Measurements from ENCODE around the gene BRCC3. TPM values are rescaled to one million over a fixed set of nuclear protein-coding genes. Genes with fewer than 3 reads are reported as not detected.

BRCC3 gene
- 10 to 100 TPM; 14.3 to 29.8 (median 24.1) TPM for polyA plus RNA-seq
- long read RNA-seq, donor 1, transcript BRCC3-208 (10 exons, 2,694 nt), result major isoform, 10 of 12 reads
- long read RNA-seq, donor 1, partial matches to known transcripts, result 0 of 12 reads
- long read RNA-seq, donor 1, other reads (novel, unspliced or antisense), result 0 of 12 reads
- long read RNA-seq, donor 2, partial matches to known transcripts, result 0 of 2 reads
- long read RNA-seq, donor 2, other reads (novel, unspliced or antisense), result 0 of 2 reads
- long read RNA-seq, donor 3, partial matches to known transcripts, result 0 of 4 reads
- long read RNA-seq, donor 3, other reads (novel, unspliced or antisense), result 0 of 4 reads
- long read RNA-seq, donor 4, result 0 reads
- long read RNA-seq, donor 5, partial matches to known transcripts, result 5 of 6 reads
- long read RNA-seq, donor 5, other reads (novel, unspliced or antisense), result 0 of 6 reads
- long read RNA-seq, donor 6, transcript BRCC3-208 (10 exons, 2,694 nt), result major isoform, 5 of 5 reads
- long read RNA-seq, donor 6, partial matches to known transcripts, result 0 of 5 reads
- long read RNA-seq, donor 6, other reads (novel, unspliced or antisense), result 0 of 5 reads
- long read RNA-seq, donor 7, transcript BRCC3-208 (10 exons, 2,694 nt), result major isoform, 7 of 7 reads
- long read RNA-seq, donor 7, partial matches to known transcripts, result 0 of 7 reads
- long read RNA-seq, donor 7, other reads (novel, unspliced or antisense), result 0 of 7 reads
- long read RNA-seq, donor 8, result 0 reads
- long read RNA-seq, donor 9, partial matches to known transcripts, result 0 of 2 reads
- long read RNA-seq, donor 9, other reads (novel, unspliced or antisense), result 0 of 2 reads
- long read RNA-seq, donor 10, transcript BRCC3-208 (10 exons, 2,694 nt), result major isoform, 7 of 7 reads
- long read RNA-seq, donor 10, partial matches to known transcripts, result 0 of 7 reads
- long read RNA-seq, donor 10, other reads (novel, unspliced or antisense), result 0 of 7 reads

DNA sequence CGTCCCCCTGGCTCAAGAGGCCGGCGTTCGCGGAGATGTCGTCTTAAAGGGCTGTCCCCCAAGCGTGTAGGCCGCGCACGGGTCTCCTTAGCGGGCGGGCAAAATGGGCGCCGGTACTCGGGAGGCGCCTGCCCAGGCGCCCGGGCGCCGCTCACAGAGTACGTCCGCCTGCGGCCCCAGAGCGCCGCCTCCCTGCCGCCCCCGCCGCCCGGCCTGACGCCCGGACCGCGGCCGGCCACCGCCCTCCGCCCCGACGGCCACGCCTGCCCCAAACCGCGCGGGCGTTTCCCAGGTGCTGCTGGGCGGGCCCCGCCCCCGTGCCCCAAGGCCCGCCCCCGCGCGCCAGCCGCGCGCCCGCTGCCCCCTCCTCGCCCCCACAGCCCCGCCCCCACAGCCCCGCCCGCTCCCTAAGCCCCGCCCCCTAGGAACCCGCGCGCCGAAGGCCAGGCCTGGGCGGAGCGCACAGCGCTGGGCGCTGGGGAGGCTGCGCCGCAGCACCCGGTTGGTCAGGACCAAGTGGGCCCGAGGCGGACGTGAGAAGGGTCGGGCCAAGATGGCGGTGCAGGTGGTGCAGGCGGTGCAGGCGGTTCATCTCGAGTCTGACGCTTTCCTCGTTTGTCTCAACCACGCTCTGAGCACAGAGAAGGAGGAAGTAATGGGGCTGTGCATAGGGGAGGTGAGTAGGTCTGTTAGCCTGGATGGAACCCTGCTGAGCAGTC, at the start of gene BRCC3, which contains the start of the genes CMC4 and MTCP1:
Gene BRCC3 (plus strand): TSS at position 534 of the 719 bp plus-strand sequence. CDS start 20 bp downstream, at position 554.
Gene CMC4 (minus strand): TSS at position 162 of the 719 bp plus-strand sequence. CDS start 7,113 bp downstream, outside the sequence.
Gene MTCP1 (minus strand): TSS at position 162 of the 719 bp plus-strand sequence. CDS start 5,126 bp downstream, outside the sequence.
- DNase-seq (peak; percentile 78 to 88), FAIRE-seq (no peak)
- H3K4me1 ChIP-seq (ENCODE audit: control insufficient read depth in 3 of 3, insufficient read depth in 2 of 3, low read depth in 1 of 3, low read length in 2 of 3), result no peaks in the 10 kb centered on the region
- H3K27ac ChIP-seq (ENCODE audit: low read depth in 1 of 3, low read length in 2 of 3), result peak within 1 kb of the TSS; percentile 74 to 94 (median 84)
- no peaks in the 10 kb centered on the region for H3K9me3 ChIP-seq (ENCODE audit: control insufficient read depth in 2 of 2, insufficient read depth in 1 of 2, low read depth in 1 of 2, low read length in 1 of 2)
- H3K27me3 ChIP-seq (ENCODE audit: control insufficient read depth in 3 of 3, insufficient read depth in 3 of 3, low read length in 3 of 3), result no peaks in the 10 kb centered on the region
- H3K36me3 ChIP-seq (ENCODE audit: control insufficient read depth in 3 of 3, insufficient read depth in 2 of 3, low read depth in 1 of 3, low read length in 3 of 3), result peaks cover 0 to 2% (median 0%) of the 10 kb centered on the region in 3 donors
- peak within 1 kb of the TSS; percentile 60 to 87 (median 69) for H3K4me3 ChIP-seq (ENCODE audit: low read depth in 1 of 3, low read length in 3 of 3)
- WGBS, 3 donors, result 1 to 40% (median 10%) methylated on average over 33 to 79 of the region's 81 CpGs

DNA sequence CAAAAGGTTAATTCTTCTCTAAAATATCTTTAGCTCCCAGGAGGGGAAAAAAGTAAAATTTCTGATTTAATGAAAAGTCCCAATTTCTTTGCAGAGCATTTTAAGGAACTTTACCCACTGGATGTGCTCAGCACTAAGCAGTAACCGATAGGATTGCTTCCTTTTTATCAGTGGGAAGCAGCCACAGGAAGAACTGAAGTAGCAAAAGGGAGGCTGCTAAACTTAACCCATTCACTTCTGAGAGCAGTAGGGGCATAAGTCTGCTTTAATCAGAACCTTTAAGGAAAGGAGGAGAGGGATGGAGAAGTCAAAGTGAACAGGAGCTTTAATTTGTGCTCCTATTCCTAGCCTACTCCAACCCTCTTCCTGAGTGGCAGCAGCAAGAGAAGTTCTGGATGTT, 48.7 kb upstream of the BRCC3 start, which contains the start of gene F8:
Gene F8 (minus strand): TSS at position 139 of the 400 bp plus-strand sequence. CDS start 171 bp downstream, outside the sequence.
- FAIRE-seq (no peak), DNase-seq (no peak)
- WGBS, 3 donors, result 12 to 26% (median 14%) methylated on average over 1 of the region's 1 CpG
- Histone ChIP-seq H3K27me3 (ENCODE audit: control insufficient read depth in 3 of 3, insufficient read depth in 3 of 3, low read length in 3 of 3) (no peaks in the 10 kb centered on the region), H3K36me3 (ENCODE audit: control insufficient read depth in 3 of 3, insufficient read depth in 2 of 3, low read depth in 1 of 3, low read length in 3 of 3) (no peaks in the 10 kb centered on the region), H3K4me3 (ENCODE audit: low read depth in 1 of 3, low read length in 3 of 3) (no peak within 1 kb of the TSS), H3K4me1 (ENCODE audit: control insufficient read depth in 3 of 3, insufficient read depth in 2 of 3, low read depth in 1 of 3, low read length in 2 of 3) (no peaks in the 10 kb centered on the region), H3K9me3 (ENCODE audit: control insufficient read depth in 2 of 2, insufficient read depth in 1 of 2, low read depth in 1 of 2, low read length in 1 of 2) (no peaks in the 10 kb centered on the region), H3K27ac (ENCODE audit: low read depth in 1 of 3, low read length in 2 of 3) (no peak within 1 kb of the TSS)

DNA sequence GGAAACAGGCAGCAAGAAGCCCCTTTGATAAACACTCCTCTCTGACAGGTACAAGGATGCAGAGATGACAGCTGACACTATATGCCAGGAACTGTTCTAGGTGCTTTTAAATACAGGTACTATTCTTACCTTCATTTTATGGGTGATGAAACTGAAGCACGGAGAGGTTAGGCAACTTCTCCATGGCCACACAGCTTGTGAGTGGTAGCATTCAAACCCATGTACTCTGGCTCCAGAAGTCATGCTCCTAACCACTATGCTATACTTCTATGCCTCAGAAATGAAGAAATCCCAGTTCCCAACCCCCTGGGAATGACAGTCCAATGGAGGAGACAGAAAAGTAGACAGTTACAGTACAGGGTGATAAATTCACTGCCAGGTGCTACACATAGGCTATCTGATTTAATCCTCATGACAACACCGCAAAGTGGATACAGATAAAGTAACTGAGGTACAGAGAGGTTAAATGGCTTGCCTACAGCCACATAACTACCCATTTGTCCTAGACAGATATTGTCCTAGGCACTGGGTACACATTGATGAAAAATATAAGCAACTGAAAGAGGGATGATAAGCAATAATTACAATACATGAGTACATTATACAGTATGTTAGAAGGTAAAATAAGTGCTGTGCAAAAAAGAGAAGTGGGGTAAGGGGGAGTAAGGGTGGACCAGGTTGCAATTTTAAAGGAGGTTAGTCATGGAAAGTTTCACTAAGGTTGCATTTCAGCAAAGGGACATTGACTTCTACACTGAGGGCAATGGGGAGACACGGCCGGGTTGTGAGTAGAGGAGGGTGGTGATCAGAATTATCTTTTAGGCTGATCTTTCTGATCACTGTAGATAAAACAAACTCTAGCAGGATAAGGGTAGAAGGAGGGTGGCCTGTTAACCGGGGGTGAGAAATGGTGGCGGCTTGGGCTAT, 47.1 kb upstream of the BRCC3 start:
- Histone ChIP-seq H3K36me3 (ENCODE audit: control insufficient read depth in 3 of 3, insufficient read depth in 2 of 3, low read depth in 1 of 3, low read length in 3 of 3) (no peaks in the 10 kb centered on the region), H3K27ac (ENCODE audit: low read depth in 1 of 3, low read length in 2 of 3) (no peak overlapping the region), H3K9me3 (ENCODE audit: control insufficient read depth in 2 of 2, insufficient read depth in 1 of 2, low read depth in 1 of 2, low read length in 1 of 2) (no peaks in the 10 kb centered on the region), H3K4me3 (ENCODE audit: low read depth in 1 of 3, low read length in 3 of 3) (no peak overlapping the region), H3K4me1 (ENCODE audit: control insufficient read depth in 3 of 3, insufficient read depth in 2 of 3, low read depth in 1 of 3, low read length in 2 of 3) (peaks cover 0 to 4% (median 0%) of the 10 kb centered on the region in 3 donors), H3K27me3 (ENCODE audit: control insufficient read depth in 3 of 3, insufficient read depth in 3 of 3, low read length in 3 of 3) (no peaks in the 10 kb centered on the region)
- no peak for DNase-seq
- no peak for FAIRE-seq
- WGBS, 3 donors, result 73 to 83% (median 73%) methylated on average over 6 of the region's 6 CpGs

DNA sequence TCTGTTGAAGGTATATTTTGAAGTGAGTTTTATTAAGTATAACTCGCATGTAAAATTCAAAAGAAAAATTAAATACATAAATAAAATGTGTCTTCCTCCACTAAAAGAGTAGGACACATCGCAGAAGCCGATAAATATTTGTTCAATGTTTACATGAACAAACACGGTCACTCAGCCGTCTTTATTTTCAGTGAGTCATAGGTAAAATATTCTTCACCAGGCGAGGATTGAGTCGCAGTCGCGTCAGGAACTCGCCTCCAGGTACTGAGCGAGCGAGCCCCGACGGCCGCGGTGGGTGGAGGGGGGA, 44.9 kb upstream of the BRCC3 start:
- FAIRE-seq (no peak), DNase-seq (no peak)
- Histone ChIP-seq H3K27ac (ENCODE audit: low read depth in 1 of 3, low read length in 2 of 3) (peak overlapping the region in 2 of 3 donors; percentile 82 to 90), H3K36me3 (ENCODE audit: control insufficient read depth in 3 of 3, insufficient read depth in 2 of 3, low read depth in 1 of 3, low read length in 3 of 3) (no peaks in the 10 kb centered on the region), H3K9me3 (ENCODE audit: control insufficient read depth in 2 of 2, insufficient read depth in 1 of 2, low read depth in 1 of 2, low read length in 1 of 2) (no peaks in the 10 kb centered on the region), H3K4me3 (ENCODE audit: low read depth in 1 of 3, low read length in 3 of 3) (peak overlapping the region; percentile 7 to 55 (median 22)), H3K4me1 (ENCODE audit: control insufficient read depth in 3 of 3, insufficient read depth in 2 of 3, low read depth in 1 of 3, low read length in 2 of 3) (peaks cover 0 to 4% (median 0%) of the 10 kb centered on the region in 3 donors), H3K27me3 (ENCODE audit: control insufficient read depth in 3 of 3, insufficient read depth in 3 of 3, low read length in 3 of 3) (no peaks in the 10 kb centered on the region)
- 1 to 41% (median 8%) methylated on average over 16 of the region's 16 CpGs for whole genome bisulfite sequencing, 3 donors

DNA sequence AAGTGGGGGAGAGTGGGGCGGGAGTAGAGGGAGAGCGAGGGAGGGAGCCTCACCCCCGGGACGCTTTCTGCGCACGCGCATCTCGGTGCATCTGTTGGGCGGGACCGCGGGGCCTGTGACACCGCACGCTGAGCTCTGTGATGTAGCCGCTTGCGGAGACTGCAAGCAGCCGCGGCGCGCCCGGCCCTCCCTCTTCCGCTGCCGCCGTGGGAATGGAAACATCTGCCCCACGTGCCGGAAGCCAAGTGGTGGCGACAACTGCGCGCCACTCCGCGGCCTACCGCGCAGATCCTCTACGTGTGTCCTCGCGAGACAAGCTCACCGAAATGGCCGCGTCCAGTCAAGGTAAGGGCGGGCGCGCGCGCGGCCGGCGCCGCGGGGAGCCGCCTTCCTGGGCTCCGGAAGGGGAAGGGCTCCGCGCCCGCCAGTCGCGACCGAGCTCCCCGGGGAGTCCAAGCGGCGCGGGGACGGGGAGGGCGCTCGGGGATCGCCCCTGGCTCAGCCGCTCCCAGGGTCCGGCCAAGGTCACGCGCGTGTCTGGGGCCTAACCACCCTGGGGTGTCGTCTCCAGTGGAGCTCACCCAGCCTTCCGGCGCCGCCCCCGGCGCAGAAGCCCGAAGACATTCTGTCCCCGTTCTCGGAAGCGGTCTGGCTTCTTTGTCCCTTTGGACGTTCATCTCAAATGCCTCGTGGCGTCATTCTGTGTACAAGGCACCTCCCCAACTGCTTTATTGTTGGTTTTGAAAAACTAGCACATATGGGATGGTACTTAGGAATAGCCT, 44.4 kb upstream of the BRCC3 start, which contains the start of gene FUNDC2:
Gene FUNDC2 (plus strand): TSS at position 118 of the 782 bp plus-strand sequence. CDS start 95 bp downstream, at position 213.
- Histone ChIP-seq H3K9me3 (ENCODE audit: control insufficient read depth in 2 of 2, insufficient read depth in 1 of 2, low read depth in 1 of 2, low read length in 1 of 2) (no peaks in the 10 kb centered on the region), H3K36me3 (ENCODE audit: control insufficient read depth in 3 of 3, insufficient read depth in 2 of 3, low read depth in 1 of 3, low read length in 3 of 3) (no peaks in the 10 kb centered on the region), H3K4me1 (ENCODE audit: control insufficient read depth in 3 of 3, insufficient read depth in 2 of 3, low read depth in 1 of 3, low read length in 2 of 3) (peaks cover 0 to 4% (median 0%) of the 10 kb centered on the region in 3 donors), H3K4me3 (ENCODE audit: low read depth in 1 of 3, low read length in 3 of 3) (peak within 1 kb of the TSS; percentile 43 to 55 (median 51)), H3K27me3 (ENCODE audit: control insufficient read depth in 3 of 3, insufficient read depth in 3 of 3, low read length in 3 of 3) (no peaks in the 10 kb centered on the region), H3K27ac (ENCODE audit: low read depth in 1 of 3, low read length in 2 of 3) (peak within 1 kb of the TSS; percentile 82 to 90 (median 88))
- DNase-seq, result peak; percentile 94
- FAIRE-seq, result no peak
- WGBS, 3 donors, result 0 to 28% (median 7%) methylated on average over 19 to 82 of the region's 82 CpGs

DNA sequence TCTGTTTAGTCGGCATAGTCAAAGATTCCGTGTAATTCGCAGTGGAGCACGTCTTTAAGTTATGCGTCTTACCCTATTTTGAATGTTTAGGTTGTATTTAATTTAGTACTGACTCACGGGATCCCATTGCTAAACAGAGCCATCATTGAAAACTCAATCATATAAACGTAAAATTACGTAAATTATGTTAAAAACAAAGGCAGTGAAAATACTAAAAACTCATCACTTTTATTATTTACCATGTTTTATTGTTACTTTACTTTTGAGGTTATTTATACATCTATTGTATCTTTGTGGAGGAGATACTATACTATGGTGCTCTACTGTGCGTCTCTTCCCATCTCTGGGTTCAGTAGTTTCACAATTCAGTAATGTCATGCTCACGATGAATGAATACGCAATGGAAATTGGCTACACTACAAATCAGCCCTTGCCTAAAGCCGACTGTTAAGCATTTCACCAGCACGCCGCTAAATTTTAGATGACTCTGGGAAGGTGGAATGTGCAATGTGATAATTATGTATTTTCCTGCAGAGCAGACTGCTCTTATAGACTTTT, 43.7 kb upstream of the BRCC3 start:
- DNase-seq (peak; percentile 37 to 48), FAIRE-seq (no peak)
- Histone ChIP-seq H3K4me3 (ENCODE audit: low read depth in 1 of 3, low read length in 3 of 3) (peak overlapping the region; percentile 43 to 55 (median 51)), H3K27ac (ENCODE audit: low read depth in 1 of 3, low read length in 2 of 3) (peak overlapping the region; percentile 82 to 90 (median 88)), H3K36me3 (ENCODE audit: control insufficient read depth in 3 of 3, insufficient read depth in 2 of 3, low read depth in 1 of 3, low read length in 3 of 3) (no peaks in the 10 kb centered on the region), H3K27me3 (ENCODE audit: control insufficient read depth in 3 of 3, insufficient read depth in 3 of 3, low read length in 3 of 3) (no peaks in the 10 kb centered on the region), H3K4me1 (ENCODE audit: control insufficient read depth in 3 of 3, insufficient read depth in 2 of 3, low read depth in 1 of 3, low read length in 2 of 3) (peaks cover 0 to 4% (median 0%) of the 10 kb centered on the region in 3 donors), H3K9me3 (ENCODE audit: control insufficient read depth in 2 of 2, insufficient read depth in 1 of 2, low read depth in 1 of 2, low read length in 1 of 2) (no peaks in the 10 kb centered on the region)
- WGBS, 3 donors, result 1 to 38% (median 11%) methylated on average over 14 of the region's 14 CpGs

All from small intestine (tissue), 16 donors.